H1 (cell line): ENCODE measurements around the gene MPRIP. TPM values are rescaled to one million over a fixed set of nuclear protein-coding genes. Genes with fewer than 3 reads are reported as not detected.

Source experiments
- CTCF ChIA-PET: fragments of 300-600 bp; sonication (Branson Sonifier 250); formaldehyde crosslinking; loops from one replicate; lab custom pipeline; 2021; ENCODE audit not compliant: partially characterized antibody; lab: Charles Lee
- POLR2A ChIA-PET: fragments of 300-600 bp; sonication (Branson Sonifier 250); formaldehyde crosslinking; loops from one replicate; lab custom pipeline; 2021; ENCODE audit warnings: inconsistent platforms; ENCODE audit not compliant: partially characterized antibody; lab: Charles Lee
- DNase-seq, 2 experiments: peaks; one replicate each; pipeline versions ENCODE4 v3.0.0 to v3.0.0-alpha.2; 2010 to 2022; ENCODE audit warnings: low spot score in 2 of 2, low read depth in 1 of 2, mixed read lengths in 1 of 2
- FAIRE-seq: peaks from 2 replicates; lab custom pipeline; 2011; peaks lifted over from hg19 to GRCh38; lab: Jason Lieb, UNC
- H2AFZ ChIP-seq: 2 replicates; pipeline ENCODE4 v1.8.1; 2012; ENCODE audit warnings: low read length, inconsistent platforms
- H2AK5ac ChIP-seq: 2 replicates; pipeline ENCODE4 v1.6.1; 2013; ENCODE audit warnings: low read depth, low read length
- H2BK120ac ChIP-seq: replicated peaks from 2 replicates; pipeline ENCODE3; 2013; ENCODE audit warnings: low read depth, low read length, inconsistent platforms
- H2BK12ac ChIP-seq: 2 replicates; pipeline ENCODE4 v1.6.1; 2013; ENCODE audit warnings: low read depth, low read length
- H2BK15ac ChIP-seq: 2 replicates; pipeline ENCODE4 v1.6.1; 2013; ENCODE audit warnings: low read length
- H2BK20ac ChIP-seq: 2 replicates; pipeline ENCODE4 v1.6.1; 2013; ENCODE audit warnings: low read length
- H2BK5ac ChIP-seq: 2 replicates; pipeline ENCODE4 v1.6.1; 2013; ENCODE audit warnings: low read depth, low read length
- H3K14ac ChIP-seq: 2 replicates; pipeline ENCODE4 v1.6.1; 2013; ENCODE audit warnings: inconsistent platforms; ENCODE audit not compliant: insufficient read length
- H3K18ac ChIP-seq: 2 replicates; pipeline ENCODE4 v1.6.1; 2013; ENCODE audit warnings: low read length; ENCODE audit errors: extremely low read depth
- H3K23ac ChIP-seq: 2 replicates; pipeline ENCODE4 v1.6.1; 2013; ENCODE audit warnings: inconsistent platforms; ENCODE audit not compliant: insufficient read length
- H3K23me2 ChIP-seq: 2 replicates; pipeline ENCODE4 v1.6.1; 2013; ENCODE audit warnings: low read depth, low read length
- H3K27ac ChIP-seq: 2 replicates; pipeline ENCODE4 v1.6.1; 2011; ENCODE audit warnings: low read depth, low read length, inconsistent platforms
- H3K27me3 ChIP-seq, 4 experiments: replicated peaks in 1 of 4; 1 replicate in 1 of 4; 2 replicates in 3 of 4; pipeline versions ENCODE4 v1.6.1 to v1.8.1; 2011 to 2013; ENCODE audit warnings: low read length in 3 of 4, mild to moderate bottlenecking in 3 of 4, inconsistent platforms in 2 of 4, mixed read lengths in 2 of 4, moderate library complexity in 1 of 4; ENCODE audit not compliant: control insufficient read depth in 3 of 4, insufficient read depth in 3 of 4; ENCODE audit errors: extremely low read depth in 1 of 4
- H3K36me3 ChIP-seq, 4 experiments: 2 replicates each; pipeline versions ENCODE4 v1.6.1 to v1.8.1; 2011 to 2013; ENCODE audit warnings: mild to moderate bottlenecking in 4 of 4, low read length in 3 of 4, moderate library complexity in 2 of 4, control low read depth in 1 of 4, inconsistent platforms in 1 of 4; ENCODE audit not compliant: insufficient read depth in 4 of 4, control insufficient read depth in 2 of 4
- H3K4ac ChIP-seq: replicated peaks from 2 replicates; pipeline ENCODE3; 2013; ENCODE audit warnings: low read length, low read depth, mixed read lengths, inconsistent platforms; ENCODE audit not compliant: insufficient read length
- H3K4me1 ChIP-seq, 4 experiments: replicated peaks in 1 of 4; 1 replicate in 1 of 4; 2 replicates in 3 of 4; pipeline versions ENCODE4 v1.6.1 to v1.8.1; 2011 to 2013; ENCODE audit warnings: low read length in 3 of 4, inconsistent platforms in 2 of 4, mixed read lengths in 1 of 4; ENCODE audit not compliant: insufficient read depth in 4 of 4, control insufficient read depth in 3 of 4
- H3K4me2 ChIP-seq, 2 experiments: 2 replicates each; pipeline versions ENCODE4 v1.6.1 to v1.8.1; 2011 to 2013; ENCODE audit warnings: low read depth in 2 of 2, low read length in 2 of 2, control low read depth in 1 of 2, inconsistent platforms in 1 of 2, mild to moderate bottlenecking in 1 of 2; ENCODE audit not compliant: insufficient read depth in 1 of 2
- H3K4me3 ChIP-seq, 4 experiments: fragments of 200-600, 300-600 bp in 1 of 4; sonication (generic), shearing (Covaris generic), sonication (Bioruptor Twin) in 1 of 4; 2 replicates each; pipeline versions ENCODE4 v1.5.1 to v1.8.1; 2011 to 2016; ENCODE audit warnings: low read length in 4 of 4, low read depth in 3 of 4, control low read depth in 2 of 4, inconsistent platforms in 2 of 4, mild to moderate bottlenecking in 2 of 4, mixed read lengths in 1 of 4, moderate library complexity in 1 of 4; ENCODE audit not compliant: insufficient read depth in 2 of 4; ENCODE audit errors: extremely low read depth in 1 of 4
- H3K56ac ChIP-seq: replicated peaks from 2 replicates; pipeline ENCODE3; 2013; ENCODE audit warnings: low read depth, mild to moderate bottlenecking, mixed read lengths, low read length, inconsistent platforms; ENCODE audit not compliant: insufficient read length
- H3K79me1 ChIP-seq: 2 replicates; pipeline ENCODE4 v1.6.1; 2013; ENCODE audit warnings: low read depth, low read length, control low read depth
- H3K79me2 ChIP-seq, 2 experiments: 2 replicates each; pipeline versions ENCODE4 v1.6.1 to v1.8.1; 2012 to 2013; ENCODE audit warnings: low read length in 2 of 2, mild to moderate bottlenecking in 2 of 2, inconsistent platforms in 1 of 2; ENCODE audit not compliant: insufficient read depth in 2 of 2, control insufficient read depth in 1 of 2
- H3K9ac ChIP-seq, 4 experiments: replicated peaks in 1 of 4; 1 replicate in 1 of 4; 2 replicates in 3 of 4; pipeline versions ENCODE4 v1.6.1 to v1.8.1; 2011 to 2013; ENCODE audit warnings: low read depth in 3 of 4, low read length in 3 of 4, control low read depth in 2 of 4, mild to moderate bottlenecking in 2 of 4, moderate library complexity in 2 of 4, inconsistent platforms in 1 of 4; ENCODE audit errors: extremely low read depth in 1 of 4
- H3K9me3 ChIP-seq, 2 experiments: 2 replicates each; pipeline versions ENCODE4 v1.6.1 to v1.8.1; 2012 to 2013; ENCODE audit warnings: mild to moderate bottlenecking in 2 of 2, moderate library complexity in 2 of 2, control low read depth in 1 of 2, inconsistent platforms in 1 of 2, low read depth in 1 of 2, low read length in 1 of 2, mixed read lengths in 1 of 2; ENCODE audit not compliant: insufficient read depth in 2 of 2
- H4K20me1 ChIP-seq, 2 experiments: replicated peaks in 1 of 2; 2 replicates each; pipeline versions ENCODE3 to v1.8.1; 2011 to 2013; ENCODE audit warnings: inconsistent platforms in 2 of 2, low read length in 2 of 2, mild to moderate bottlenecking in 1 of 2; ENCODE audit not compliant: insufficient read depth in 2 of 2, control insufficient read depth in 1 of 2
- H4K5ac ChIP-seq: 2 replicates; pipeline ENCODE4 v1.6.1; 2013; ENCODE audit warnings: low read length, low read depth, mixed read lengths, inconsistent platforms; ENCODE audit not compliant: insufficient read length
- H4K8ac ChIP-seq: 2 replicates; pipeline ENCODE4 v1.8.0; 2013; ENCODE audit warnings: mild to moderate bottlenecking, moderate library complexity, low read length, inconsistent platforms; ENCODE audit not compliant: insufficient read depth; ENCODE audit errors: extremely low read depth
- H4K91ac ChIP-seq: replicated peaks from 2 replicates; pipeline ENCODE3; 2013; ENCODE audit warnings: low read length, mixed read lengths, inconsistent platforms; ENCODE audit not compliant: insufficient read length
- CTBP2 ChIP-seq: IDR thresholded peaks from 2 replicates; pipeline ENCODE4 v1.7.0; 2011; ENCODE audit warnings: borderline replicate concordance, mild to moderate bottlenecking, moderate library complexity, mixed read lengths, low read length; ENCODE audit not compliant: insufficient read depth, insufficient read length
- HDAC2 ChIP-seq, 2 experiments: fragments of 300-600 bp in 1 of 2; sonication (generic) in 1 of 2; IDR thresholded peaks; 2 replicates each; pipeline ENCODE4 v1.6.1; 2011 to 2012; ENCODE audit warnings: low read depth in 2 of 2, low read length in 2 of 2, mild to moderate bottlenecking in 2 of 2, moderate library complexity in 2 of 2, borderline replicate concordance in 1 of 2, inconsistent platforms in 1 of 2
- WGBS, 2 experiments: shearing (Covaris generic) in 1 of 2; methylation state at CpG; one replicate each; pipeline versions ENCODE4 v1.1.6 to v1.1.7; 2013 to 2015; ENCODE audit warnings: low lambda C conversion rate in 2 of 2, mixed read lengths in 2 of 2, inconsistent platforms in 1 of 2, low coverage in 1 of 2, missing lambda C conversion rate in 1 of 2; ENCODE audit not compliant: insufficient replicate concordance in 2 of 2, insufficient coverage in 1 of 2, insufficient read length in 1 of 2; ENCODE audit errors: extremely low coverage in 1 of 2, missing lambda C conversion rate in 1 of 2; 5-methylcytosine and 5-hydroxymethylcytosine counted together
- polyA plus RNA-seq, 7 experiments: library from polyadenylated mRNA; depleted of rRNA in 3 of 7; stranded (reverse) in 5 of 7; unstranded in 2 of 7; fragments of >200 nt in 5 of 7; fragments of 200-250 nt in 2 of 7; gene quantifications; 1 replicate in 5 of 7; 2 replicates in 1 of 7; 4 replicates in 1 of 7; pipeline versions ENCODE4 v1.2.1 to v1.2.3, GENCODE V29; 2011 to 2013; ENCODE audit warnings: missing spikeins in 2 of 7, mixed read lengths in 2 of 7
- total RNA-seq: library from RNA; stranded (reverse); fragmentation: NEBNext Ultra II Directional; extraction: Animal tissue kit (Norgen Biotek cat#: 25700); gene quantifications from 2 replicates; pipeline ENCODE4 v1.2.1, GENCODE V29; 2021

MPRIP gene
- total and polyA plus RNA-seq, 2 of the 8 experiments (the other 6 are each of a cell fraction or from before 2014, with no cell fraction given), result 48.6 to 146 TPM

GRCh38 chr17:17189559-17189958, 147.3 kb downstream of the MPRIP start:
- Histone ChIP-seq H2BK20ac (no peak overlapping the region), H3K4ac (no peak overlapping the region), H3K56ac (no peak overlapping the region), H3K23ac (no peak overlapping the region), H2BK12ac (no peak overlapping the region), H2AK5ac (no peak overlapping the region), H2BK5ac (no peak overlapping the region), H2BK15ac (no peak overlapping the region), H4K91ac (no peak overlapping the region), H3K23me2 (no peaks in the 10 kb centered on the region), H3K79me1 (no peaks in the 10 kb centered on the region), H3K4me1 (peaks cover 0 to 3% (median under 1%) of the 10 kb centered on the region in 4 experiments; a peak in 3 of 7 replicates), H4K20me1 (no peaks in the 10 kb centered on the region), H2BK120ac (no peak overlapping the region), H3K79me2 (no peaks in the 10 kb centered on the region), H4K5ac (no peak overlapping the region), H3K27me3 (no peaks in the 10 kb centered on the region), H3K36me3 (no peaks in the 10 kb centered on the region; a peak in 2 of 8 replicates), H3K14ac (no peak overlapping the region), H3K9me3 (no peaks in the 10 kb centered on the region), H3K27ac (no peak overlapping the region), H3K4me2 (no peak overlapping the region), H3K4me3 (no peak overlapping the region), H3K9ac (no peak overlapping the region), H3K18ac (no peak overlapping the region), H2AFZ (no peak overlapping the region), H4K8ac (no peak overlapping the region)
- TF ChIP-seq HDAC2 (IDR thresholded peaks at IDR 0.05; ENCODE audit: borderline replicate concordance in 1 of 2, low read depth in 2 of 2, low read length in 2 of 2) (no peak), CTBP2 (no peak)
- POLR2A ChIA-PET, result interaction anchor here (1.1 to 1.2 kb wide), 2 partner anchors 12 to 18 kb away, joined by 4 to 5 read pairs; no protein-coding TSS in a partner anchor
- DNase-seq, result no peak
- no peak for FAIRE-seq
- CTCF ChIA-PET, result interaction anchor here (0.6 to 1.7 kb wide), 12 partner anchors 8 to 189 kb away, joined by 3 to 5 read pairs (median 4); no protein-coding TSS in a partner anchor
- 84% methylated on average over 4 of the region's 4 CpGs; no CpG with 5 or more reads in 1 of the 2 experiments for WGBS, 2 experiments
